Measurements from ENCODE around the gene ARMC8.

DNA sequence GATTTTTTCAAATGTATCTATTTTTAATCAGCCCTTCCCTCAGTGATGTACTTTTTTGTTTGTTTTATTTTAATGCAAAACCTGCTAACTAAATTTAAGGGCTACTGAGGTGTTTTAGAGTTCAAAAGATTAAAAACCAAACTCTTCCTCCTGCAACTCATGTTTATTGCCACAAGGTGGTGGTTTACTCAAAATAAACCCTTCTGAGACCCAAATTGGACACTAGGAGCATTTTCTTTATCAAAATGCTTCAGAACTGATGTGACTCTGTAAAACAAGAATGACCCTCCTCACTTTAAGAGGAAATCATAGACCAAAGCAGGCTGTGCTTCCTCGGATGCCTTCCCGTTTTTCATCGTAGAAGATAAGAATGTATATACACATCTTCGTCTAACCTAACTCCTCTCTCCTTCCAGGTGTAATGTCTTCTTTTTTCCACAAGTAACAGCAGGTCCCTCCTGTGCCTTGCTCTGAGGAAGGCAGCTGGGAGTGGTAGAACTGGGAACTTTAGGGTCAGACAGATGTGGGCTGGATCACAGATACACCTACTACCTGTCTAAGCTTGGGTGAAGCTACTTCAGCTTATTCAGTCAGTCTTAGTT, 145.5 kb downstream of the ARMC8 start:
- TF ChIP-seq MYC (IDR thresholded peaks at IDR 0.05; ENCODE audit: borderline replicate concordance, low read length) = no peak
- peak; percentile 54; the same call in 2 of the 3 replicates for TF ChIP-seq SMC3 (IDR thresholded peaks at IDR 0.05)
- no peak for TF ChIP-seq ZFP36 (IDR thresholded peaks at IDR 0.05; ENCODE audit: borderline replicate concordance, partially characterized antibody)
- TF ChIP-seq, protein P1, sequence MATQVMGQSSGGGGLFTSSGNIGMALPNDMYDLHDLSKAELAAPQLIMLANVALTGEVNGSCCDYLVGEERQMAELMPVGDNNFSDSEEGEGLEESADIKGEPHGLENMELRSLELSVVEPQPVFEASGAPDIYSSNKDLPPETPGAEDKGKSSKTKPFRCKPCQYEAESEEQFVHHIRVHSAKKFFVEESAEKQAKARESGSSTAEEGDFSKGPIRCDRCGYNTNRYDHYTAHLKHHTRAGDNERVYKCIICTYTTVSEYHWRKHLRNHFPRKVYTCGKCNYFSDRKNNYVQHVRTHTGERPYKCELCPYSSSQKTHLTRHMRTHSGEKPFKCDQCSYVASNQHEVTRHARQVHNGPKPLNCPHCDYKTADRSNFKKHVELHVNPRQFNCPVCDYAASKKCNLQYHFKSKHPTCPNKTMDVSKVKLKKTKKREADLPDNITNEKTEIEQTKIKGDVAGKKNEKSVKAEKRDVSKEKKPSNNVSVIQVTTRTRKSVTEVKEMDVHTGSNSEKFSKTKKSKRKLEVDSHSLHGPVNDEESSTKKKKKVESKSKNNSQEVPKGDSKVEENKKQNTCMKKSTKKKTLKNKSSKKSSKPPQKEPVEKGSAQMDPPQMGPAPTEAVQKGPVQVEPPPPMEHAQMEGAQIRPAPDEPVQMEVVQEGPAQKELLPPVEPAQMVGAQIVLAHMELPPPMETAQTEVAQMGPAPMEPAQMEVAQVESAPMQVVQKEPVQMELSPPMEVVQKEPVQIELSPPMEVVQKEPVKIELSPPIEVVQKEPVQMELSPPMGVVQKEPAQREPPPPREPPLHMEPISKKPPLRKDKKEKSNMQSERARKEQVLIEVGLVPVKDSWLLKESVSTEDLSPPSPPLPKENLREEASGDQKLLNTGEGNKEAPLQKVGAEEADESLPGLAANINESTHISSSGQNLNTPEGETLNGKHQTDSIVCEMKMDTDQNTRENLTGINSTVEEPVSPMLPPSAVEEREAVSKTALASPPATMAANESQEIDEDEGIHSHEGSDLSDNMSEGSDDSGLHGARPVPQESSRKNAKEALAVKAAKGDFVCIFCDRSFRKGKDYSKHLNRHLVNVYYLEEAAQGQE (IDR thresholded peaks at IDR 0.05) = no peak
- TF ChIP-seq HOXA7 (CRISPR knock-in tag; IDR thresholded peaks at IDR 0.05) = no peak
- TF ChIP-seq ESRRA (IDR thresholded peaks at IDR 0.05; ENCODE audit: borderline replicate concordance, low read length) = no peak
- TF ChIP-seq CEBPB (IDR thresholded peaks at IDR 0.05) = no peak
- TF ChIP-seq, protein P2, sequence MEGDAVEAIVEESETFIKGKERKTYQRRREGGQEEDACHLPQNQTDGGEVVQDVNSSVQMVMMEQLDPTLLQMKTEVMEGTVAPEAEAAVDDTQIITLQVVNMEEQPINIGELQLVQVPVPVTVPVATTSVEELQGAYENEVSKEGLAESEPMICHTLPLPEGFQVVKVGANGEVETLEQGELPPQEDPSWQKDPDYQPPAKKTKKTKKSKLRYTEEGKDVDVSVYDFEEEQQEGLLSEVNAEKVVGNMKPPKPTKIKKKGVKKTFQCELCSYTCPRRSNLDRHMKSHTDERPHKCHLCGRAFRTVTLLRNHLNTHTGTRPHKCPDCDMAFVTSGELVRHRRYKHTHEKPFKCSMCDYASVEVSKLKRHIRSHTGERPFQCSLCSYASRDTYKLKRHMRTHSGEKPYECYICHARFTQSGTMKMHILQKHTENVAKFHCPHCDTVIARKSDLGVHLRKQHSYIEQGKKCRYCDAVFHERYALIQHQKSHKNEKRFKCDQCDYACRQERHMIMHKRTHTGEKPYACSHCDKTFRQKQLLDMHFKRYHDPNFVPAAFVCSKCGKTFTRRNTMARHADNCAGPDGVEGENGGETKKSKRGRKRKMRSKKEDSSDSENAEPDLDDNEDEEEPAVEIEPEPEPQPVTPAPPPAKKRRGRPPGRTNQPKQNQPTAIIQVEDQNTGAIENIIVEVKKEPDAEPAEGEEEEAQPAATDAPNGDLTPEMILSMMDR (IDR thresholded peaks at IDR 0.05) = peak; percentile 60
- TF ChIP-seq CBX8 (IDR thresholded peaks at IDR 0.05) = no peak
- no peak for TF ChIP-seq POLR2A (IDR thresholded peaks at IDR 0.05; ENCODE audit: low read length)
- TF ChIP-seq JUNB (IDR thresholded peaks at IDR 0.05) = no peak
- no peak for TF ChIP-seq BHLHE40 (IDR thresholded peaks at IDR 0.05; ENCODE audit: low read depth, low read length)
